SK-N-SH (cell line): ENCODE measurements around the gene ERMAP.

ENCODE experiments used
- FOXM1 ChIP-seq: IDR thresholded peaks from 2 replicates; pipeline ENCODE4 v1.4.0; 2012; ENCODE audit warnings: low read depth, mild to moderate bottlenecking
- NRF1 ChIP-seq: IDR thresholded peaks from 2 replicates; pipeline ENCODE4 v1.6.1; 2012; ENCODE audit warnings: low read depth, mild to moderate bottlenecking, low read length
- RFX5 ChIP-seq: IDR thresholded peaks from 2 replicates; pipeline ENCODE4 v1.6.1; 2012; ENCODE audit warnings: mild to moderate bottlenecking, improper control_type of control experiment, low read length
- RXRA ChIP-seq: IDR thresholded peaks from 2 replicates; pipeline ENCODE4 v1.4.0; 2012; ENCODE audit warnings: low read depth, mild to moderate bottlenecking, borderline replicate concordance
- SMC3 ChIP-seq: IDR thresholded peaks from 2 replicates; pipeline ENCODE4 v1.6.1; 2012; ENCODE audit warnings: low read depth, low read length, improper control_type of control experiment
- YY1 ChIP-seq: IDR thresholded peaks from 2 replicates; pipeline ENCODE4 v1.4.0; 2012; ENCODE audit warnings: low read depth, mild to moderate bottlenecking
- TF ChIP-seq, protein P1 (sequence below): fragments of 200-600 bp; sonication (generic); IDR thresholded peaks from 2 replicates; pipeline ENCODE4 v1.6.1; 2017; ENCODE audit warnings: antibody characterized with exemption, mild to moderate bottlenecking, moderate library complexity

GRCh38 chr1:42886046-42886739, 69.3 kb downstream of the ERMAP start:
- TF ChIP-seq RFX5 (no peak), NRF1 (no peak), YY1 (no peak), RXRA (no peak), SMC3 (no peak), FOXM1 (no peak)
- TF ChIP-seq, protein P1, sequence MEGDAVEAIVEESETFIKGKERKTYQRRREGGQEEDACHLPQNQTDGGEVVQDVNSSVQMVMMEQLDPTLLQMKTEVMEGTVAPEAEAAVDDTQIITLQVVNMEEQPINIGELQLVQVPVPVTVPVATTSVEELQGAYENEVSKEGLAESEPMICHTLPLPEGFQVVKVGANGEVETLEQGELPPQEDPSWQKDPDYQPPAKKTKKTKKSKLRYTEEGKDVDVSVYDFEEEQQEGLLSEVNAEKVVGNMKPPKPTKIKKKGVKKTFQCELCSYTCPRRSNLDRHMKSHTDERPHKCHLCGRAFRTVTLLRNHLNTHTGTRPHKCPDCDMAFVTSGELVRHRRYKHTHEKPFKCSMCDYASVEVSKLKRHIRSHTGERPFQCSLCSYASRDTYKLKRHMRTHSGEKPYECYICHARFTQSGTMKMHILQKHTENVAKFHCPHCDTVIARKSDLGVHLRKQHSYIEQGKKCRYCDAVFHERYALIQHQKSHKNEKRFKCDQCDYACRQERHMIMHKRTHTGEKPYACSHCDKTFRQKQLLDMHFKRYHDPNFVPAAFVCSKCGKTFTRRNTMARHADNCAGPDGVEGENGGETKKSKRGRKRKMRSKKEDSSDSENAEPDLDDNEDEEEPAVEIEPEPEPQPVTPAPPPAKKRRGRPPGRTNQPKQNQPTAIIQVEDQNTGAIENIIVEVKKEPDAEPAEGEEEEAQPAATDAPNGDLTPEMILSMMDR, result no peak
